Activated CD8-positive, alpha-beta memory T cell treated with anti-CD3 and anti-CD28 coated beads, Interleukin-2, amount 50 U/mL, for 1 hour (primary cell): ENCODE measurements around the gene ELOA.
"Not testable (repeated sequence)": the region's sequence is repeated elsewhere in the genome, so short reads cannot be mapped to it uniquely, and the experiment has no call there.

ENCODE experiments used
- DNase-seq: peaks from one replicate; pipeline ENCODE4 v3.0.0-alpha.2; 2020; ENCODE audit errors: extremely low read depth

ELOA gene

GRCh38 chr1:23783141-23783540 lies 39.9 kb downstream of the ELOA start:
- not testable (repeated sequence) for DNase-seq

- no peak for DNase-seq
Measured at GRCh38 chr1:23784846-23785245, 41.6 kb downstream of the ELOA start.

GRCh38 chr1:23787701-23788100 lies 44.4 kb downstream of the ELOA start:
- DNase-seq: no peak

- DNase-seq: no peak
Measured at GRCh38 chr1:23788695-23789094, 45.4 kb downstream of the ELOA start.

GRCh38 chr1:23790696-23791515 lies 47.6 kb downstream of the ELOA start, which contains the start of gene LYPLA2:
Gene LYPLA2, plus strand, starts transcription at chr1:23791145. Its CDS starts 1,538 bp downstream, at chr1:23792683.
- peak; percentile 60 for DNase-seq

GRCh38 chr1:23791516-23792047 lies 48.3 kb downstream of the ELOA start:
- no peak for DNase-seq

- no peak for DNase-seq
Measured at GRCh38 chr1:23792151-23792945, 49.1 kb downstream of the ELOA start.

- no peak for DNase-seq
Measured at GRCh38 chr1:23793018-23793781, 49.9 kb downstream of the ELOA start.

GRCh38 chr1:23793861-23794731 lies 50.8 kb downstream of the ELOA start:
- DNase-seq: no peak

- DNase-seq: not testable (repeated sequence)
Measured at GRCh38 chr1:23794732-23795182, 51.5 kb downstream of the ELOA start.

- no peak for DNase-seq
Measured at GRCh38 chr1:23795676-23796465, 52.6 kb downstream of the ELOA start.

GRCh38 chr1:23796466-23797271 lies 53.4 kb downstream of the ELOA start:
- DNase-seq: no peak

- no peak for DNase-seq
Measured at GRCh38 chr1:23797478-23798448, 54.5 kb downstream of the ELOA start.

GRCh38 chr1:23798662-23799142 lies 55.4 kb downstream of the ELOA start:
- DNase-seq: no peak

GRCh38 chr1:23799255-23799569 lies 55.9 kb downstream of the ELOA start:
- no peak for DNase-seq

- no peak for DNase-seq
Measured at GRCh38 chr1:23799570-23800399, 56.5 kb downstream of the ELOA start.
